Measurements from ENCODE around the gene NFS1.

NFS1 gene

DNA sequence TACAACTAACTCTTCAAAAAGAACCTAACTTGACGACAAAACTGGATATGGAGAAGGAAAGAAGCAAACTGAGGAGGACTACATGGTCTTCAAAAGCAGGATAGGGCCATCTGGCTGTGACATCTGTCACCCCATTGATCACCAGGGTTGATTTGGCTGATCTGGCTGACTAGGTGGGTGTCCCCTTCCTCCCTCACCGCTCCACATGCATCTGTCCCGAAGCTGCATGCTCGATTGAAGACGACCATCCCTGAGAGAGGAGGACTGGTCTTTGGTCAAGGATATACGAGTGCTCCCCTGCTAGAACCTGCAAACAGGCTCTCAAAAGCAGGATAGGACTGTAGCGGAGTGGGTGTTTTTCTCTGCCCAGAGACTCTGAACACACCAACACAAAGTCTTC is 56.1 kb downstream of the NFS1 start:
- no peak for DNase-seq (ENCODE audit: low read depth, low spot score)

GRCh38 chr20:35641743-35642142 is 57.4 kb downstream of the NFS1 start:
- no peak for DNase-seq (ENCODE audit: low read depth, low spot score)

DNA sequence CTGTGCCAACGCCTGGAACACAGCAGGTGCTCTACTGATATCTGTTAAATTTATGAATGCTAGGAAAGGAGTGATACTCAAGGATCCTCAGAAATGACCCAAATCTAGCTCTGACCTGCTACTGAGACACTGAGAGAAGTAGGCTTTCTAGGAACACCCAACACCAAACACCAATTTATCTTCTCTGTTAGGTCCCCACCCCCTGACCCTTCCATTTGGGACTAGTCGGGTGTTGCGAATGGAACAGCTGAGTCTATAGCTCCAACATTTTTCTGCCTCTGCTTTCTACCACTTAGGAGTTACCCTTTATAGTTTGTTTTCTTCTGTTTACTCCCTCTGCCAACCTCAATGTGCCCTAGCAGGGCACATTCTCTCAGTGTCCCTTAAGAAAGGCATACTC is 58.4 kb downstream of the NFS1 start:
- DNase-seq (ENCODE audit: low read depth, low spot score), result no peak

DNA sequence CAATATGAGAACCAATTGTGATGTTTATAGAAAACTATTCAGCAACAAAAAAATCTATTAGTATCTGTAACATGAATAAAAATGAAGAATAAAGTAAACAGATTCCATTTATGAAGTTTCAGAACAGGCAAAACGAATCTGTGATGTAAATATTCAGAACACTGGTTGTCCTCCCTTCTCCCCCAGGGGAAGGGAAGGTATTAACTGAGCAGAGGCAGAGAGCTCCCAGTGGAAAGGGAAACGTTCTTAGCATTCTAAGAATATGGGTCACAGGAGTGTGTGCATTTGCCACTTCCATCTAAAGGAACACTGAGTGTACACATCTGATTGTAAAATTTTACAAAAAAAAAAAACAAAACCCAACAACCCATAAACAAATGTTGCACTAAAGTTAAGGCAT is 60.4 kb downstream of the NFS1 start:
- no peak for DNase-seq (ENCODE audit: low read depth, low spot score)

DNA sequence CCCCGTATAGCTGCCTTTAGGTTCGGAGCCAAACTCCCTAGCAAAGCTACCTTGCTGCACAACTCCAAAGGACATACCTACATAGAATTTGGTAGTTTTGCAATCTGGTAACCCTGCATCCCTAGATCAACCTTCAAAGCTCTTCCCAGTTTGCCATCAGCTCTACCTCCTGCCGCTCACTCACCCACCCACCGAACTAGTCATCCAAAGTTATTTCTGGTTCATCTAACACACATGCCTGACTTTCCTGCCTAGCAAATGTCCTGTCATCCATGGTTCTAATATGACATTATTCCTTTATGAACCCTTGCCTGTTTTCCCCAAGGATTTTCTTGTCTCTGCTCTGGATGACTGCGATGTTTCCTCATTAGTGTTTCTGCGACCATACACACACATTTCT is 61.9 kb downstream of the NFS1 start:
- DNase-seq (ENCODE audit: low read depth, low spot score), result no peak

DNA sequence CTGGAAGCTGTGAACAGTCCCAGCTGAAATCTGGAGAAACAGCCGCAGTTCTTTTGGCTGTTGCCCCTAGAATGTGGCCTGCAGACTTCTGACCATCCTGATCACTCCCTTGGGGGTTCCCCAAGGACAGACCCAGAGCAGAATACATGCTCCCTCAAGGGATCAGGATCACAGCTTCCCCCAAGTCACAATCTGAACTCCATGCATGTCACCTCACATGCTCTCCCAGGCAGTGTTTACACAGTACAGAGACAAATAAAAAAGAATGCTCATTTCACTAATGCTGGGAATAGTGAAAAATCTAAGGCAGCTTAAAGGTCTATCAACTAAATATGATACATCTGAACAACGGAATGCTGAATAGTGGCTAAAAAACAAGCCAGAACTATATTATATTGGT is 63.1 kb downstream of the NFS1 start:
- no peak for DNase-seq (ENCODE audit: low read depth, low spot score)

GRCh38 chr20:35635652-35636051 is 63.5 kb downstream of the NFS1 start:
- no peak for DNase-seq (ENCODE audit: low read depth, low spot score)

GRCh38 chr20:35632539-35633115 is 66.5 kb downstream of the NFS1 start:
- DNase-seq (ENCODE audit: low read depth, low spot score), result no peak

DNA sequence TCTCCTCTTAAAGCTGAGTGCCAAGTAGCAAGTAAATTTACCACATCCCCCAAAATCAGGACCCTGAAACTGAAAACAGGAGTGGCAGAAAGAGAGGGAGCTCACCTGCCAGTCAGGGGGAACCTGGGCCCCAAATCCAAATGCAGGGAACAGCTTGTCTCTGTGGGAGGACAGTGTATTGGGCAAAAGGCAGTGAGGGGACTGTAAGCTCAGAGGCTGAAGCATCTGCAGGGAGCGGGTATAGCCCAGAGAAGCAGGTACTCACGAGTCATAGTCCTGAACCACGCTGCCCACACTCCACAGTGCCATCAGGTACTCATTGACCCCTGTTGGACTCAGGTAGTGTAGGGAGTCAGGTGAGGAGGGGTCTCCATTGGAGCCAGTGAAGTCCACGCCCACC is 68.5 kb downstream of the NFS1 start:
- DNase-seq (ENCODE audit: low read depth, low spot score), result no peak

DNA sequence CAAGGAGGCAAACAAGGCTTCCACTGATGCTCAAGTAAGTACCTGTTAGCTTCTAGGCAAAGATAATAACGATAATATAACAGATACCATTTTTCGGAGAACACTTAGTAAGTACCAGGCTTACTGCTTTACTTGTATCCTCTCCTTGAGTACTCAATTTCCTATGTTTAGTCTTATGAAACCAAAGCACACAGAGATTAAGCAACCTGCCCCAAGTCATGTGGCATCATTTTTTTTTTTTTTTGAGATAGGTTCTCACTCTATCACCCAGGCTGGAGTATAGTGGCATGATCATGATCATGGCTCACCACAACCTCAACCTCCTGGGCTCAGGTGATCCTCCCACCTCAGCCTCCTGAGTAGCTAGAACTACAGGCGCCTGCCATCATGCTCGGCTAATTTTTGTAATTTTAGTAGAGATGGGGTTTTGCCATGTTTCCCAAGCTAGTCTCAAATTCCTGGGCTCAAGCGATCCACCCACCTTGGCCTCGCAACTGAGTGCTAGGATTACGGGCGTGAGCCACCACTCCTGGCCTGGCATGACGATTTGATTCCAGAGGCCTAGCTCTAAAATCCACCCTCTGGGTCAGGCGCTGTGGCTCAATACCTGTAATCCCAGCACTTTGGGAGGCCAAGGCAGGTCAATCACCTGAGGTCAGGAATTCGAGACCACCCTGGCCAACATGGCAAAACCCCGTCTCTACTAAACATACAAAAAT is 69.6 kb downstream of the NFS1 start:
- DNase-seq (ENCODE audit: low read depth, low spot score), result no peak

DNA sequence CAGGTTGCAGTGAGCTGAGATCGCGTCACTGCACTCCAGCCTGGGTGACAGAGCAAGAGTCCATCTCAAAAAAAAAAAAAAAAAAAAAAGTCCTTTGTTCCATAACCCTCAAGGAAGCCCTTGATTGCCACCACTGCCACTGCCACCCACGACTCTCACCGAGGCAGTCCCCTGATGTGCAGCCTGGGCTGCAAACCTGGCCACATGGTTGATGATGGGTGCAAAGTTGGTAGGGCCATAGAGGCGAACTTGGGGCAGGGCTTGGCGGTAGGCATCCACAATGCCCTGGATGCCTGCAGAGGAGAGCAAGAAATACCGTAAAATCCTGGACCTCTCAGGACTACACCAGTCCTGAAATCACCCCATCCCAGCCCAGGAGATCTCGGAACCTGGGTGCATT is 72.0 kb downstream of the NFS1 start:
- DNase-seq (ENCODE audit: low read depth, low spot score), result no peak

DNA sequence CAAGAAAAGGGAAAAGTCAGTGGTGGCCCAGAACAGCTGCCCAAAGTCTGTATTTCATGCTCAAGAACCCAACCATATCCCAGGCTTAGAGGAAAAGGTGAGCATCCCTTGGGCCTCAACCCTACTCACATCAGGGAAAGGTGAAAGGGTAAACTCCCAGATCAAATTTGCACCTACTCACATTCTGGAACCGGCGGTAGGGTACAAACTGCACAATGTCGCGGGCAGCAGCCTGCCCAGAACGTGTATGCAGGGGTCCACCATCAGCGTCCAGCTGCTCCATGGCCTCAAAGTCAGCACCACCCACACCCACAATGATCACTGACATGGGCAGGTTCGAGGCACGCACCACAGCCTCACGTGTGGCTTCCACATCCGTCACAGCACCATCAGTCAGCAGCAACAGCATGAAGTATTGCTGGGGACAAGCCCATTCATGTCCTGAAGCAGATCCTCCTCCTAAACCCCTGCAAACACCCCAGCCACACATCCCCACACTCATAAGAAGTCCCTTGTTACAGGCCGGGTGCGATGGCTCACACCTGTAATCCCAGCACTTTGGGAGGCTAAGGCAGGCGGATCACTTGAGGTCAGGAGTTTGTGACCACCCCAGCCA is 72.7 kb downstream of the NFS1 start:
- no peak for DNase-seq (ENCODE audit: low read depth, low spot score)

DNA sequence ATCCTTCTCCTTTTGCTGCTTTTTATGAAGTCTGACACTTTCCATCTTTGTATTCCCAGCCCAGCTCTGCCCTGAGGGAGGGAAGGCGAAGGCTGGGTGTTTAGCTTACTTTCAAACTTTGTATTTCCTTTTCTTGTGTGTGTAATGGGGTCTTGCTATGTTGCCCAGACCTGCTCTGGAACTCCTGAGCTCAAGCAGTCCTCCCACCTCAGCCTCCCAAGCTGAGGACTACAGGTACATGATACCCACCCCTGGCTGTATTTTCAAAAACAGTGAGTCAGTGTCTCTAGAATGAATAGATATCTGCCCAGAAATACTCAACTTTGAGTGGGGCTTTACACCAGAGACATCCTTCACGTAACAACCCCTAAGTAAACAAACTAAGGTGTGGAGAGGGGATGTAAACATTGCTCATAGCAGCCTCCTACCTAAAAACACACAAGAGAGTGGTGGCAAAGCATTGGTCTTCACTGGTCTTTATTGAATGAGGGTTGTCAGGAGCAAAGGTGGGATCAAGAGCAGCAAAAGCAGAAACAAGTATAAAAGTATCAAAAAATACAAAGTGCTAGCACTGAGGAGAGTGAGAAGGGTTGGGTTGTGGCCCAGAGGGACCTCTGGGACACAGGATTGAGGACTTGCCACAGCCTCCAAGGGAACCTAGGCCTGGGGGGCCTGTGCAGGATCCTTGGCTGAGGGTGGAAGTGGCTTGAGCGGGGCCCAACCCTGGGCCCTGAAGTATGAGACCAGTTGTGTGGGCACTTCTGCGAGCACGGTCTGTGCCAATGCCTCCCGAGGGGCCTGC is 73.4 kb downstream of the NFS1 start:
- no peak for DNase-seq (ENCODE audit: low read depth, low spot score)

DNA sequence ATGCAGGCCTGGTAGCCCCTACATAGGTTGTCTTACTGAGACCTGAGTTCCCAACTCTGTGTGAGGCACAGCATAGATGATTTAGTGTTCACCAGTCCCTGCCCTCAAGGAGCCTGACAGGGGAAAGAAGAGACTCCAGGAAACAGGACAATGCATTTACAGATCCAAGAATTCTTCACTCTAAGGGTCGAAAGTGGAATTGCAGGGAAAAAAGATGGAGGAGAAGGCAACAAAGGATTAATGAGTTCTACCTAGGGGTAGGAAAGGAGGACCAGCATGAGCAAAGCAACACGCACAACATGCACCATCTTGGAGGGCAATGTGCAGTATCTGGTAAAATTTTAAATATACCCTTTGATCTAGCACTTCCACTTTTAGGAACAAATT is 77.6 kb downstream of the NFS1 start:
- no peak for DNase-seq (ENCODE audit: low read depth, low spot score)

DNA sequence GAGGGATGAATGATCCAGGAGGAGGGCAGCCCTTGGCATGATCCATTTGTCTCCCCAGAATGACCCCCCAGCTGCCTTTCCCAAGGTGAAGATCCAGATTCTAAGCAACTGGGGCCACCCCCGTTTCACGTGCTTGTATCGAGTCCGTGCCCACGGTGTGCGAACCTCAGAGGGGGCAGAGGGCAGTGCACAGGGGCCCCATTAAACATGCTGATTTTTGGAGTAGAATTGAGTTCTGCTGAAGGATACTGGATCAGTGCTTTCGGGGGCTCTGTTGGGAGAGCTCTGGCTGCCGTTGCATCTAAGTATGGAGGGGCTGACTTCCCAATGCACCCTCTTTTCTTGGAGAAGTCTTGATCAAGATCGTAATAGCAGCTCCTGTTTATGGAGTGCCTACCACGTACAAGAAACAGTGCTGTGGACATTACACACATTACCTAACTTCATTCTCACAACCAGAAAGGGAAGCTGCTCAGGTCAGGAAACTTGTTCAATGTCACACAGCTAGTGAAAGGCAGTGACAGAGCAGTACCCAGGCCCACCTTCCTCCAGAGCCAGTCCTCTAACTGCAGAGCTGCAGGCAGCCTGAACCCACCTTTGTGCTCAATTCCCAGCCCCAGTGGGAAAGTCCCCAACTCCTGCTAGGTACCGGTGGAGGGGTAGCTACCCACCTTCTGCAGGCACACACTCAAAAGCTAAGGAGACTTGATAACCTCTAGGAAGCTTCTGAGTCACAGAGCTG is 78.2 kb downstream of the NFS1 start:
- no peak for DNase-seq (ENCODE audit: low read depth, low spot score)

- peak; percentile 63 for DNase-seq (ENCODE audit: low read depth, low spot score)
Observed at GRCh38 chr20:35619196-35620095, 79.7 kb downstream of the NFS1 start.

DNA sequence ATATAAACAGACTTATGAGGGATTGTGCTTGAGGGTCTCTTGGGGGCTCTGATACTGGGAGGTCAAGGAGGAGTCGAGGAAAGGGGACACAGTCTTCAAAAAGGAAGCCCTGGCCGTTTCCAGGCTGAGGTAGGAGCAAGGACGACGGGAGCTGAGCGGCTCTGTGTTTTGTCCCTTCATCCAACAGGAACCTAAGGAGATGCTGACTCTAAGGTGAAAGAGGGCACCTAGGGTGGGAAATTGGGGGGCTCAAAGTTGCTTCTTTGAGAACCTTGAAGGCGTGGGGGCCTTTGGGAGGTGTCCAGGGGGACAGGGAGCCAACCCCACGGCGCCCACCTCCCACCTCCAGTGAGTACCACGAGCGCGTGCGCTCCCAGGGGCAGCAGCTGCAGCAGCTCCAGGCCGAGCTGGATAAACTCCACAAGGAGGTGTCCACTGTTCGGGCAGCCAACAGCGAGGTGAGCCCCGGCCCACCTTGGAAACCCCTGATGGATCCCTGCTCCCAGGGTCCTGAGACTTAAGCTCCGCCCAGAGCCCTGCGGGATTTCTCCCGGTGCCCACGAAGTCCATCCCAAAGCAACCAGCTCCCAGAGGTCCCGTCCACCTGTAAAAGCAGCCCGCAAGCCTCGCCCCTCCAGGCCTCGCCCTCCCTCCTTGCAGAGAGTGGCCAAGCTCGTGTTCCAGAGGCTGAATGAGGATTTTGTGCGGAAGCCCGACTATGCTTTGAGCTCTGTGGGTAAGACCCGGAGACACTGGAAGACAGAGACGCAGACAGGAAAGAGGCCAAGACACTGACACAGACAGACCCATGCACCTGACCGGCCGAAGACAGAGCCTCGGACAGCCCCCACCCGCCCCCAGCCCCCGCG is 80.7 kb downstream of the NFS1 start:
- no peak for DNase-seq (ENCODE audit: low read depth, low spot score)
